Retinal pigment epithelial cell (primary cell): ENCODE results near the gene MYRIP.
"Not testable (repeated sequence)": the region's sequence is repeated elsewhere in the genome, so short reads cannot be mapped to it uniquely, and the experiment has no call there.

ENCODE experiments used
- DNase-seq: peaks from one replicate; pipeline ENCODE4 v3.0.0-alpha.2; 2010; ENCODE audit warnings: low read depth
- H3K4me3 ChIP-seq: 2 replicates; pipeline ENCODE4 v1.5.1; 2011; ENCODE audit warnings: mild to moderate bottlenecking, low read length, control low read depth, moderate library complexity
- CTCF ChIP-seq: conservative IDR thresholded peaks from 2 replicates; pipeline ENCODE4 v1.5.1; 2011; ENCODE audit warnings: low read depth, low read length, control low read depth, inconsistent platforms

The MYRIP gene

GRCh38 chr3:39791603-39792002 lies 17.8 kb upstream of the MYRIP start:
- H3K4me3 ChIP-seq, result no peak overlapping the region
- no peak for DNase-seq
- TF ChIP-seq CTCF, result no peak

DNA sequence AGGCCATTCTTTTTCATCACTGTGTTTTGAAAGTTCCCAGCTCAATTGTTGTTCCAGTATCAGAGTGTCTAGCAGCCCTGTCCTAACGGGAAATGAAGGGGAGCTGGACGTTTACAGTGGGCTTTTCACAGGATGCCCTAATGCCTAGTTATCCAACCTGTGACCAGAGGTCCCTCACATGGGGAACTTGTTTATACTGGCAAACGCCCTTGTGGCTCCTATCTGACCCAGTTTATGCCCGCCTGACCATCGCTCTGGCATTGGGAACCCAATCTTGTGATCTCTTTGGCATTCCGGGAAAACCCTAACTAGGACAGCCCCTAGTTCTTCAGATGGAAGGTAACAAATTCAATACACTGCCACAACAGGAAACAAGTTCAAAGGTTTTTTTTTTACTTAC lies 14.5 kb upstream of the MYRIP start:
- no peak for TF ChIP-seq CTCF
- DNase-seq, result no peak
- no peak overlapping the region for H3K4me3 ChIP-seq

DNA sequence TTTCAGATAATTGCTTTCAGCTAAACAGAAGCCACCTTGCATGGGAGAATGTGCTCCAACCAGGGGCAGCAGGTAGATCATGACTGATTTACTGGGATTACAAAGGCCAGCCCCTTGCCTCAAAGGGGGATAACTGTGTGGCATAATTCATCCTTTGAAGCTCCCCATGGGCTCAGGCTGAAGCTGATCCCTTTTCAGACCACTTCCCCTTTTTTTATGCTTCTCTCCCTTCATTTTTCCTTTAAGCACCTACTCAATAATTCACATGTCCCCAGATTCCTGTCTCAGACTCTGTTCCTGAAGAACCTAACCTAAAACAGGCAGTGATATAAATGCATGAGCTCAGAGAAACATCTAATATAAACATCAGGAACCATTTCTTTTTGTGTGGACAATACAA lies 8.2 kb upstream of the MYRIP start:
- no peak overlapping the region for H3K4me3 ChIP-seq
- DNase-seq, result no peak
- no peak for TF ChIP-seq CTCF

DNA sequence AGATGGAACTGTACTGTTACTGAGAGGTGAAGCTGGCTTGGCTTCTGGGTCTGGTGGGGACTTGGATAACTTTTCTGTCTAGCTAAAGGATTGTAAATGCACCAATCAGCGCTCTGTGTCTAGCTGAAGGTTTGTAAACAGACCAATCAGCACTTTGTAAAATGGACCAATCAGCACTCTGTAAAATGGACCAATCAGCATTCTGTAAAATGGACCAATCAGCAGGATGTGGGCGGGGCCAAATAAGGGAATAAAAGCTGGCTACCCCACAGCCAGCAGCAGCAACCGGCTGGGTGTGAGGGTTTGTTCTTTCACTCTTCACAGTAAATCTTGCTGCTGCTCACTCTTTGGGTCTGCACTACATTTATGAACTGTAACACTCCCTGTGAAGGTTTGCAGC lies 6.9 kb upstream of the MYRIP start:
- not testable (repeated sequence) for DNase-seq, H3K4me3 ChIP-seq

DNA sequence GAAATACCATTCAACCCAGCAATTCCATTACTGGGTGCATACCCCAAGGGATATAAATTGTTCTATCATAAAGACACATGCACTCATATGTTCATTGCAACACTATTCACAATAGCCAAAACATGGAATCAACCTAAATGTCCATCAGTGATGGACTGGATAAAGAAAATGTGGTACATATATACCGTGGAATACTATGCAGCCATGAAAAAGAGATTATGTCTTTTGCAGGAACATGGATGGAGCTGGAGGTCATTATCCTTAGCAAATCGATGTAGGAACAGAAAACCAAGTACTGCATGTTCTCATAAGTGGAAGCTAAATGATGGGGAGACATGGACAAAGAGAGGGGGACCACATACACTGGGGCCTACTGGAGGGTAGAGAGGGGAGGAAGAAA lies 5.5 kb upstream of the MYRIP start:
- TF ChIP-seq CTCF, result no peak
- no peak for DNase-seq
- no peak overlapping the region for H3K4me3 ChIP-seq

GRCh38 chr3:39804951-39805350 lies 4.5 kb upstream of the MYRIP start:
- TF ChIP-seq CTCF, result no peak
- no peak for DNase-seq

DNA sequence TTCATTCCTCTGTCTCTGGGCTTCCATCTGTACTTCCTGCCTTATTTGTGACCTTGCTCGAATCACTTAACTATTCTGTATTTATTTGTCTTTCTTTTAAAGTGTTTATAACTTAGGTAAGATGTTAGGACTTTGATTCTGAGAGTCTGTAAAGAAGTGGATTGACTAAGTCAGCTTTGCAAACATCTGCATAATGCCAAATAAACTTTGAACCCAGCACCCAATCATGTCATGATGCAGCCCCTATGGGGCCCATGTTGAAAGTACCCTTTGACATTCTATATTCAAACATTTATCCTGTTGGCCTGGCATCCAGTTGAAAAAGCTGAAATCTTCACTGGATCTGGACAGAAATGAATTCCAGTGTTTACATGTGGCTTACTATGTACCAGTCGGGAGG lies 3.8 kb upstream of the MYRIP start:
- H3K4me3 ChIP-seq, result no peak overlapping the region
- no peak for TF ChIP-seq CTCF
- DNase-seq, result no peak

More at GRCh38 chr3:39804951-39805350, 4.5 kb upstream of the MYRIP start:
- no peak overlapping the region for H3K4me3 ChIP-seq

GRCh38 chr3:39806820-39807219 lies 2.6 kb upstream of the MYRIP start:
- TF ChIP-seq CTCF, result no peak
- DNase-seq, result no peak
- no peak overlapping the region for H3K4me3 ChIP-seq
